Activated gamma-delta T cell treated with anti-CD3 and anti-CD28 coated beads, Interleukin-2, amount 50 U/mL, for 16 hours (primary cell): ENCODE data around the gene FLG2.
"Not testable (repeated sequence)": the region's sequence is repeated elsewhere in the genome, so short reads cannot be mapped to it uniquely, and the experiment has no call there.

Experiments used
- DNase-seq: peaks from one replicate; pipeline ENCODE4 v3.0.0-alpha.2; 2020; ENCODE audit warnings: low read depth

The FLG2 gene

DNA sequence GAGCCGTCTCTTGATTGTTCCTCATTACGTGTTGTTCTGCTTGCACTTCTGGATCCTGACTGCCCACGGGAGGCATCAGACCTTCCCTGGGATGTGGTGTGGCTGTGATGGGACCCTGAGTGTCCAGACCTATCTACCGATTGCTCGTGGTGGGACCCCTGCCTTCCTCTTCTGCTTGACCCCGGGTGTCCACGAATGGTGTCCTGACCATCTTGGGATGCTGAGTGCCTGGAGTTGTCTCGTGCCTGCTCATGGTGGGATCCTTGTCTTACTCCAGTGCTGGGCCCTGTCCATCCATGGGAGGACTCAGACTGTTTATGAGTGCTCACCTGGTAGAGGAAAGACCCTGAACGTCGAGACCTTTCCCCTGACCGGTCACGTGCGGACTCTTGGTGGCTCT lies 47.6 kb downstream of the FLG2 start:
- not testable (repeated sequence) for DNase-seq

DNA sequence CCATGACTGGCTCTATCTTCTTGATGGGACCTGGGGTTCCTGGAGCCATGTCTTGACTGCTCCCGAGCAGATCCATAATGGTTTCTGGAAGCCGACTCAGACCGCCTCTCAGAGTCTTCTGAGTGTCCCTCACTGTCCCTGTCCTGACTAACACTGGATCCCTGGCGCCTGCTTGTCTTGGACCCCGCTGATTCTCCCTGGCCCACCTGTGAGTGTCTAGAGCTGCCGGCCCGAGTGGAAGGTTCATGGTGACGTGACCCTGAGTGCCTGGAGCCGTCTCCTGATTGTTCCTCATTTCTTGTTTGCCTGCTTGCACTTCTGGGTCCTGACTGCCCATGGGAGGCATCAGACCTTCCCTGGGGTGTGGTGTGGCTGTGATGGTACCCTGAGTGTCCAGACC lies 49.9 kb downstream of the FLG2 start:
- DNase-seq = no peak

GRCh38 chr1:152309320-152309901 lies 50.4 kb downstream of the FLG2 start:
- DNase-seq = not testable (repeated sequence)

DNA sequence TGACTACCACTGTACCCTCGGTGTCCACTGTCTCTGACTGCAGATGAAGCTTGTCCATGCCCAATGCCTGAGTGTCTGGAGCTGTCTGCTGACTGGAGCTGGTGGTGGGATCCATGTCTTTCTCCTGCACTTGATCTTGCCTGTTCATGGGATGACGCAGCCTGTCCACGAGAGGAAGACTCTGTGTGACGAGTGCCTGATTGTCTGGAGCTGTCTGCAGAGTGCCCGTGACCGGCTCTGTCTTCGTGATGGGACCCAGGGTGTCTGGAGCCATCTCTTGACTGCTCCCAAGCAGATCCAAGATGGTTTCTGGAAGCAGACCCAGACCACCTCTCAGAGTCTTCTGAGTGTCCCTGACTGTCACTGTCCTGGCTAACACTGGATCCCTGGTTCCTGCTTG lies 51.0 kb downstream of the FLG2 start:
- not testable (repeated sequence) for DNase-seq

DNA sequence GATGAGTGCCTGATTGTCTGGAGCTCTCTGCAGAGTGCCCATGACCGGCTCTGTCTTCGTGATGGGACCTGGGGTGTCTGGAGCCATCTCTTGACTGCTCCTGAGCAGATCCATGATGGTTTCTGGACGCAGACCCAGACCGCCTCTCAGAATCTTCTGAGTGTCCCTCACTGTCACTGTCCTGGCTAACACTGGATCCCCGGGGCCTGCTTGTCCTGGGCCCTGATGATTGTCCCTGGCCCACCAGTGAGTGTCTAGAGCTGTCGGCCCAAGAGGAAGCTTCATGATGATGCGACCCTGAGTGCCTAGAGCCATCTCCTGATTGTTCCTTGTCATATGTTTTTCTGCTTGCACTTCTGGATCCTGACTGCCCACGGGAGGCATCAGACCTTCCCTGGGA lies 51.8 kb downstream of the FLG2 start:
- DNase-seq = not testable (repeated sequence)

DNA sequence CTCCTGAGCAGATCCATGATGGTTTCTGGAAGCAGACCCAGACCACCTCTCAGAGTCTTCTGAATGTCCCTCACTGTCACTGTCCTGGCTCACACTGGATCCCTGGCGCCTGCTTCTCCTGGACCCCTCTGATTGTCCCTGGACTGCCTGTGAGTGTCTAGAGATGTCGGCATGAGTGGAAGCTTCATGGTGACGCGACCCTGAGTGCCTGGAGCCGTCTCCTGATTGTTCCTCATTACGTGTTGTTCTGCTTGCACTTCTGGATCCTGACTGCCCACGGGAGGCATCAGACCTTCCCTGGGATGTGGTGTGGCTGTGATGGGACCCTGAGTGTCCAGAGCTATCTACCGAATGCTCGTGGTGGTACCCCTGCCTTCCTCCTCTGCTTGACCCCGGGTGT lies 53.7 kb downstream of the FLG2 start:
- not testable (repeated sequence) for DNase-seq

GRCh38 chr1:152304773-152305172 lies 55.0 kb downstream of the FLG2 start:
- not testable (repeated sequence) for DNase-seq

DNA sequence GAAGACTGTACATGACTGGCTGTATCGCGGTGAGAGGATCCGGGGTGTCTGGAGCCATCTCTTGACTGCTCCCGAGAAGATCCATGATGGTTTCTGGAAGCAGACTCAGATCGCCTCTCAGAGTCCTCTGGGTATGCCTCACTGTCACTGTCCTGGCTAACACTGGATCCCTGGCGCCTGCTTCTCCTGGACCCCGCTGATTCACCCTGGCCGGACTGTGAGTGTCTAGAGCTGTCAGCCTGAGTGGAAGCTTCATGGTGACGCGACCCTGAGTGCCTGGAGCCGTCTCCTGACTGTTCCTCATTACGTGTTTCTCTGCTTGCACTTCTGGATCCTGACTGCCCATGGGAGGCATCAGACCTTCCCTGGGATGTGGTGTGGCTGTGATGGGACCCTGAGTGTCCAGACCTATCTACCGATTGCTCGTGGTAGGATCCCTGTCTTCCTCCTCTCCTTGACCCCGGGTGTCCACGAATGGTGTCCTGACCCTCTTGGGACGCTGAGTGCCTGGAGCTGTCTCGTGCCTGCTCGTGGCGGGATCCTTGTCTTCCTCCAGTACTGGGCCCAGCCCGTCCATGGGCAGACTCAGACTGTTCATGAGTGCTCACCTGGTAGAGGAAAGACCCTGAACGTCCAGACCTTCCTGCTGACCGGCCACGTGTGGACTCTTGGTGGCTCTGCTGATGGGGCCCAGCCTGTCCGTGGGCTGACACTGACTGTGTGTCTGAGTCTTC lies 56.5 kb downstream of the FLG2 start:
- not testable (repeated sequence) for DNase-seq
